Measurements from ENCODE around the gene NCAM2. TPM values are rescaled to one million over a fixed set of nuclear protein-coding genes. Genes with fewer than 3 reads are reported as not detected.

The NCAM2 gene
- total and polyA plus RNA-seq, 2 of the 8 experiments (the other 6 are each of a cell fraction or from before 2014, with no cell fraction given), result 0.14 to 1.1 TPM

- no peak for TF ChIP-seq HDAC6 (IDR thresholded peaks at IDR 0.05; ENCODE audit: low read depth, low read length)
- TF ChIP-seq SP4 (IDR thresholded peaks at IDR 0.05; ENCODE audit: low read length), result no peak
- no peak for TF ChIP-seq RBBP5 (IDR thresholded peaks at IDR 0.05; ENCODE audit: borderline replicate concordance, low read depth, low read length)
- TF ChIP-seq HDAC2 (IDR thresholded peaks at IDR 0.05; ENCODE audit: borderline replicate concordance in 1 of 2, low read depth in 2 of 2, low read length in 2 of 2), result no peak
These were observed 161.2 kb downstream of the NCAM2 start (continued) for GRCh38 chr21:21159253-21159899.
